Retinal pigment epithelial cell (primary cell): ENCODE data around the gene ANKRD63.

Experiments
- DNase-seq: peaks from one replicate; pipeline ENCODE4 v3.0.0-alpha.2; 2010; ENCODE audit warnings: low read depth
- H3K4me3 ChIP-seq: 2 replicates; pipeline ENCODE4 v1.5.1; 2011; ENCODE audit warnings: mild to moderate bottlenecking, low read length, control low read depth, moderate library complexity
- TF ChIP-seq, protein P1 (sequence below): conservative IDR thresholded peaks from 2 replicates; pipeline ENCODE4 v1.5.1; 2011; ENCODE audit warnings: low read depth, low read length, control low read depth, inconsistent platforms

ANKRD63 gene

DNA sequence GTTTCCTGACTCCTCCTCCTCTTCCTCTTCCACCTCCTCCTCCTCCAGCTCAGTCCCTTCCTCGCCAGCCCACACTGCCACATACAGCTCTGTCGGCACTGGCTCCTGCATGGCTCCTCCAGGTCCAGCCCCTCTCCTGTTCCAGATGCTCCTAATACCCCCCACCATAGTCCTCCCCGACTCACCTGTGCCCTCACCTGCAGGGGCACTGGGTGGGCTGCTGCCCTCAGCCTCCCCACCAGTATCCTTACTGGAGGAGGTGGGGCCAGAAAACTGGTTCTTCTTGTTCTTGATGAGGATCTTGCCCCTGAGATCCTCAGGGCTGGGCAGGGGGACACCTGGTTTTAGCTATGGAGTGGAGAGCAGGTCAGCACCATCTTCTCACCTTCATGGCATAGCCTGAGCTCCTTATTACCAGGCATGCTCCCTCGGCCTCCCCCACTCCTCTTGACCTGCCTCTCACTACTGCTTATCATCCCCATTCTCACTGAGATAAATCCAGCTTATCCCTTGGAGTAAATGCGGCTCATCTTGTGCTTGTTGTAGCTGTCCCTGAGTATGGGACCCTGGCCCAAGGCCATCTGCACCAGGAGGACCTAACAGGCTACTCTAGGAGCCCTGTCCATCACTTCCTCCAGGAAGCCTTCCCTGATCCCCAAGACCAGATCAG lies 13.8 kb upstream of the ANKRD63 start:
- TF ChIP-seq, protein P1, sequence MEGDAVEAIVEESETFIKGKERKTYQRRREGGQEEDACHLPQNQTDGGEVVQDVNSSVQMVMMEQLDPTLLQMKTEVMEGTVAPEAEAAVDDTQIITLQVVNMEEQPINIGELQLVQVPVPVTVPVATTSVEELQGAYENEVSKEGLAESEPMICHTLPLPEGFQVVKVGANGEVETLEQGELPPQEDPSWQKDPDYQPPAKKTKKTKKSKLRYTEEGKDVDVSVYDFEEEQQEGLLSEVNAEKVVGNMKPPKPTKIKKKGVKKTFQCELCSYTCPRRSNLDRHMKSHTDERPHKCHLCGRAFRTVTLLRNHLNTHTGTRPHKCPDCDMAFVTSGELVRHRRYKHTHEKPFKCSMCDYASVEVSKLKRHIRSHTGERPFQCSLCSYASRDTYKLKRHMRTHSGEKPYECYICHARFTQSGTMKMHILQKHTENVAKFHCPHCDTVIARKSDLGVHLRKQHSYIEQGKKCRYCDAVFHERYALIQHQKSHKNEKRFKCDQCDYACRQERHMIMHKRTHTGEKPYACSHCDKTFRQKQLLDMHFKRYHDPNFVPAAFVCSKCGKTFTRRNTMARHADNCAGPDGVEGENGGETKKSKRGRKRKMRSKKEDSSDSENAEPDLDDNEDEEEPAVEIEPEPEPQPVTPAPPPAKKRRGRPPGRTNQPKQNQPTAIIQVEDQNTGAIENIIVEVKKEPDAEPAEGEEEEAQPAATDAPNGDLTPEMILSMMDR = no peak
- no peak overlapping the region for H3K4me3 ChIP-seq
- DNase-seq = no peak

DNA sequence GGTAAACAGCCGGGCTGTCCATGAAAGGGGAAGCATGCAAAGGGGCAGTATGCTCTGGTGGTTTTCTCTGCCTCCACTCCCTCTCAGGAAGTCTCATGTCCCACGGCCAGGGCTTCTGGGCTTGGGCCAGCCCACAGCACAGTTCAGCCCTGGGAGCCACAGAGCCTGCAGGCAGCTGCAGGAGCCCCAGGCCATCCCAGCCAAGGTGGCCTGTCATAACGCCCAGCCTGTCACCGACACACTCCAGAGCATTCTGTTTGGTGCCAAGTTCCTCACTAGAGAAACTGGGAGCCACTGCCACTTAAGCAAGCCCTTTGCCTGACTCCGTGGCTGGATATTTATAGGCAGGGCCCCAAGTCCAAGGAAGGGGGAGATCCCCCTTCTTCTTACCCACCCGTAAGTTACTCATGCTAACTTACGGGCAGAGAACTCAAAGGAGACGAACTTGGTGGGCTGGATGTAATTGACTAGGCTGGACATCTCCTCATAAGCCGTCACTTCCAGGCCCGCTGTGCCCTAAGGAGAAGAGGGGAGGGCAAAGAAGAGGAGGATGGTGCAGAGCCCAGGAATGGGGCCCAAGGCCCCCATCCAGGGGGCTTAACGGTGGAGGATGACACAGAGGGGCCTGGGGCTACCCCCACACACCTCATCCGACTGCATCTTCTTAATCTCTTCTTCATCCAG lies 13.2 kb upstream of the ANKRD63 start:
- H3K4me3 ChIP-seq = no peak overlapping the region
- TF ChIP-seq, protein P1 = no peak
- no peak for DNase-seq

DNA sequence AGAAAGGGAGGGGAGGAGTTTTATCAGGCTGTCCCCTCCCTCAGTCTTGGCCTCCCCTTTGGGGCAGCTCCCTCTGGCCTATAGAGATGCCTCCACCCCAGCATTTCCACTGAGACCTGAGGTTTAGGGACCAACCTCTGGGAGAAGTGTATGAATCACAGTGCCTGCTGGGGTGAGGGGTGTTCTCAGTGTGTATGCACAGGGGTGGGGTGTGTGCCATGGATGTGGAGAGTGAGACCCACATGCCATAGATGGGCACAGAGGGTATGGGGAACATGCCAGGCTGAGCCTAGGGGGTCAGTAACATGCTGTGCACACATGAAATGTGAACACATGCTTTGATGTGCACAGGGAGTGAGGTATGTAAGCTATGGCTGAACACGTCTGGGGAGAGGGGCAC lies 12.4 kb upstream of the ANKRD63 start:
- TF ChIP-seq, protein P1 = no peak

DNA sequence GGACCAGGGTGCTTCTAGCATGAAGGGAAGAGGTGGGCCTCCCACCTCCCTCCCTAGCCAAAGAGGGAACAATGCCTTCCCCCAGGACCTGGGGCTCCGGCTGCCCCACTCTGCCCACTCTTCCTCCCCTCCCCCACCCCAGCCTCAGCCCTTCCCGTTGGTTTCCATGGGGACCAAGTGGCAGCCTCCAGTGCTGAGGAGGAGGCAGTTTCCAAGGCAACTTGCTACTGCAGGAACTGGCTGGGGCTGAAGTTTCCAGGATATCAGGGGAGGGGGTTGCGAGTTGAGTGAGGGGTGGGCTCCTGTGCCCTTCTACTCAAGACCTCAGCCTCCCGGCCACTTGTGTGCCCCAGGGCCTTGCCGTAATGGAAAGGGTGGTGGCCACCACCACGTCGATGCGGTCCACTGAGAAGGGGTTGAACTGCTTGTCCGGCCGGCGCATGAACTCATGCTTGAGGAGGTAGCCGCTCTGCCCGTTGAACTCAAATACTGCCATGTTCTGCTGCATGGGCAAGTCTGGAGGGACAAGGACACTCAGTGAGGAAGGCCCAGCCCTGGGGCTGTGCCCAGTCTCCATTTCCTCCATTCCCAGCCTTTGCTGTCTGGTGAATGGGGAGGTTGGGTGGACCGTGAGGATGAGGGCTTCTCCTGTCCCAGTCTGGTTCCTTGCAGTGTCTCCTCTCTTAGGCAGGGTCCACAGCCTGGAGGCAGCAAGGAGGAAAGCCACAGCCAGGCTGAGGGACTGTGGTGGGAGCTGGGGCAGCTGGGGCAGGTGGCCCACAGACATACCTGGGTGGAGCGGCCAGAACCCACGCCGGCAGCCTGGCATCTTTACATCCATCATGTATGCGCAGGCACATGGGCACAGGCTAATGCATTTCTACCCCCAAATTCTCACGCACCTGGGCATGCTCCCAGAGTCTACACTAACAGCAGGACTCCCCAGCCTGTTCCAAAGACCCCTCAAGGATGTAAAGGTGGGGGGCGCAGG lies 11.3 kb upstream of the ANKRD63 start:
- H3K4me3 ChIP-seq = no peak overlapping the region
- TF ChIP-seq, protein P1 = no peak

More for the DNA sequence above, 12.4 kb upstream of the ANKRD63 start:
- H3K4me3 ChIP-seq = no peak overlapping the region
- no peak for DNase-seq

DNA sequence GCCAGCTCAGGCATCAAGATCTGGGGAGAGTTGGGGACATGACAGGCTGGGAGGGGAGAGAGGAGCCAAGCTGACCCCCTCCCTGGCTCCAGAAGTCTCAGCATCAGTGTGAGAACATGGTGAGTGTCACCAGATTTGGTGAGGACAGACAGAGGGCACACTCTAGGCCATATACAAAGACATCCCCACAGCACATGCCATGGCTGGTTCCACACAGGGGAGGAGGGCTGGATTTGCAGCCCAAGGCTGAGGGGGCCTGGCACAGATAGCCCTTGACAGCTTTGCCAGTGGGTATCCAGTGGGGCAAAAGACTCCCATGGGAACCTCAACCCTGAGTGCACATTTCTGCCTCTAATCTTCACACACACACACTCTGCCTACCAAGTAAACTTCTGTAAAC lies 10.1 kb upstream of the ANKRD63 start:
- H3K4me3 ChIP-seq = no peak overlapping the region
- TF ChIP-seq, protein P1 = no peak
- DNase-seq = no peak

More for the DNA sequence above, 11.3 kb upstream of the ANKRD63 start:
- DNase-seq = no peak

DNA sequence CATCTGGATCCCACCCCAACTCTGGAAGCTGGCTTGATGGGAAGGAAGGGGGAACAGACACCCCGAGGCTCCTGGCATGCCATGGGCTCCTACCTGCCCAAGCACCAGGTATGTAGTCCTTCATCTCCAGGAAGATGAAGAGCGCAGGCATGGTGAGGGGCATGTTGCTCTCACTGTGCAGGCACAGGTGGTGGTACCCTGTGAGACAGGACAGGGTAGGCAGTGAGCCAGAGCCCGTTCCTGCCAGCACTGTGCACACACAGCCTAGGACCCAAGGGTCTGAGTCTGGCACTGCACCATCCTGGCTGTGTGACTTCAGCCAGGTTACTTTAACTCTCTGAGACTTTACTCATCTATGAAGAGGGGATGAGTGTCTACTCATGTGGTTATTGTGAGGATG lies 9.4 kb upstream of the ANKRD63 start:
- no peak for DNase-seq
- TF ChIP-seq, protein P1 = no peak
- no peak overlapping the region for H3K4me3 ChIP-seq
